Immature natural killer cell (primary cell): ENCODE measurements around the gene HSF2BP. TPM values are rescaled to one million over a fixed set of nuclear protein-coding genes. Genes with fewer than 3 reads are reported as not detected.

ENCODE experiments used
- DNase-seq, 3 donors: peaks; one replicate each; pipeline ENCODE4 v3.0.0; 2022; ENCODE audit warnings: mixed read lengths in 1 of 3
- H3K27ac Mint-ChIP-seq, 6 donors: one replicate each; pipeline ENCODE4 v1.8.0; 2020; ENCODE audit warnings: mixed read lengths in 6 of 6, mild to moderate bottlenecking in 5 of 6, inconsistent platforms in 4 of 6, moderate library complexity in 3 of 6
- H3K27me3 Mint-ChIP-seq, 3 donors: one replicate each; pipeline ENCODE4 v1.8.0; 2020 to 2021; ENCODE audit warnings: low read depth in 3 of 3, mild to moderate bottlenecking in 3 of 3, mixed read lengths in 3 of 3, moderate library complexity in 3 of 3, inconsistent platforms in 1 of 3
- H3K36me3 Mint-ChIP-seq, 3 donors: one replicate each; pipeline ENCODE4 v1.8.0; 2020; ENCODE audit warnings: mixed read lengths in 3 of 3, inconsistent platforms in 2 of 3, mild to moderate bottlenecking in 2 of 3
- H3K4me1 Mint-ChIP-seq, 2 donors: one replicate each; pipeline ENCODE4 v1.8.0; 2020; ENCODE audit warnings: inconsistent platforms in 2 of 2, mild to moderate bottlenecking in 2 of 2, mixed read lengths in 2 of 2, moderate library complexity in 1 of 2
- H3K4me3 Mint-ChIP-seq, 5 donors: one replicate each; pipeline ENCODE4 v1.8.0; 2020; ENCODE audit warnings: mild to moderate bottlenecking in 5 of 5, mixed read lengths in 5 of 5, inconsistent platforms in 3 of 5, moderate library complexity in 3 of 5
- H3K9me3 Mint-ChIP-seq, 6 donors: one replicate each; pipeline ENCODE4 v1.8.0; 2020; ENCODE audit warnings: mild to moderate bottlenecking in 6 of 6, mixed read lengths in 6 of 6, inconsistent platforms in 4 of 6, moderate library complexity in 3 of 6
- polyA plus RNA-seq, 3 donors: library from polyadenylated mRNA; unstranded; fragments of 300-500 nt; fragmentation: Illumina TruSeq; gene quantifications; one replicate each; pipeline ENCODE4 v1.2.3, GENCODE V29; 2021

The HSF2BP gene
- polyA plus RNA-seq, 3 donors from 2014 or later, result 0.27 TPM; not detected in 2

DNA sequence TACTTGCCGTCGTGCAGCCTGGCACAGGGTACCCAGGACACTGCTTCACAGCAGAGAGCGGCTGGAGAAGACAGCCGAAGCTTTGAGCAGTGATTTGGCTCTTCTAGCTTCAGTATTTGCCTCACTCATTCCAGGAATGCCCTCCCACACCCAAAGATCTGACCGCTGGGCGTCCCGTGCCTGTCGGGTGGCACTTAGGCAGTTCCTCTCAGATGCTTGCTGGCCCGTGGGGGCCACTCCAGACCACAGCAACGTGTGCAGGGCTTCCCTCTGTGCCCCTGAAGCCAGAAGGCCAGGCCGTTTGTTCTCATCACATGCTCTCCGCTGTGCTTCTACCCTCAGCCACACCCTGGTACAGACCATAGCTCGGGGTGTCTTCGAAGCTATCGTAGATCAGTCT lies 17.1 kb upstream of the HSF2BP start:
- Mint-ChIP-seq H3K27me3 (no peaks in the 10 kb centered on the region), H3K27ac (no peak overlapping the region), H3K4me1 (peaks cover 0 to 2% of the 10 kb centered on the region in 2 donors), H3K9me3 (no peaks in the 10 kb centered on the region), H3K36me3 (peaks cover 22 to 47% (median 23%) of the 10 kb centered on the region in 3 donors), H3K4me3 (no peak overlapping the region)
- no peak for DNase-seq

DNA sequence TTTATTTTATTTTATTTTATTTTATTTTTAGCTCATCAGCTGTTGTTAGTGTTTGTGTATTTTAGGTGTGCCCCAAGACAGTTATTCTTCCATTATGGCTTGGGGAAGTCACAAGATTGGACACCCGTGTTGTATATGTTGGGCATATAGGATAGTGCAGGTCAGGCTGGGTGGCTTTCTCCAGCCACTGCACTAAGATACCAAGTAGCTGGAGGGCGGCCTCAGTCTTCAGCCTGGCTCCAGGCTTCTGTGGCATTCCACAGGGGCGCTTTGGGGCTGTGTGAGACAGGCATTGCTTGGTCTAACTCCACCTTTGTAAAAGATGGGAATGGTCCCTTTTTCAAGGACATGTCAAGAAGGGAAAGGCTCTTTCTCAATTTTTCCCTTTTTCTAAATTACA lies 16.6 kb upstream of the HSF2BP start:
- no peak overlapping the region for H3K27ac Mint-ChIP-seq

DNA sequence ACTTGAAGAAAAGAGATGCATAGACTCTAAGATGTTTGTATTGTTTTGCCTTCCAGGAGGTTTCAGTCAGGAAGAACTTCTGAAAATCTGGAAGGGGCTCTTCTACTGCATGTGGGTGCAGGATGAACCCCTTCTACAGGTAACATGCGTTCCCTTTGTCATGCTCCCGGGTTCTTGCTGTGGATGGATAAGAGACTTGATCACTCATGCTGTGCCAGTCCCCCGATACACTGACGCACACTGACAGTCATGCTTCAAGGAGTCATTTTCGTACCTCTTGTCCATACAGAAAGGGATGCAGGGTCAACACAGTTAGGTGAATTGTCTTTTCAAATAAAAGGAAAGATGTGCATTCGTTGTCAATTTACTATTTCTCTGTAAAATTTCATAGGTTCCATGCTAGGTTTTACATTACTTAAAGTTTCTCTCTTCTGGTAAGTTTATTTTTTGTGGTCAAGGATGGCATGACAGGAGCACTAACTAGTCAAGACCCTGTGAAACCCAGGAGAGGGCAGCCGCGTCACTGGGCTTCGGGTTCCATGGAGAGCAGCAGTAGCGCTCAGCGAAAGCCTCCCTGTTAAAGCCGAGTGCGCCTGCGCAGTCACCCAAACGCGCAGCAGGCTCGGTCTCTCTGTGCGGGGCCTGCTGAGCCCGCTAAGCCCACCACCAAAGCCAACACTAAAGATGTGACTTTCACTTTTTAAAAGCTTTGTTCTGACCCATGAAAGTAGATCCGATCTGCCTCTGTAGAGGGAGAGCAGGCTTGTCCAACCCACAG lies 10.7 kb upstream of the HSF2BP start:
- Mint-ChIP-seq H3K9me3 (no peaks in the 10 kb centered on the region), H3K27ac (no peak overlapping the region), H3K36me3 (peaks cover 16 to 21% (median 20%) of the 10 kb centered on the region in 3 donors), H3K4me1 (peaks cover 7 to 21% of the 10 kb centered on the region in 2 donors), H3K27me3 (no peaks in the 10 kb centered on the region), H3K4me3 (no peak overlapping the region)
- DNase-seq, result no peak

More for the DNA sequence above, 16.6 kb upstream of the HSF2BP start:
- Mint-ChIP-seq H3K4me3 (no peak overlapping the region), H3K4me1 (peaks cover 0 to 2% of the 10 kb centered on the region in 2 donors), H3K9me3 (no peaks in the 10 kb centered on the region), H3K27me3 (no peaks in the 10 kb centered on the region), H3K36me3 (peaks cover 22 to 47% (median 23%) of the 10 kb centered on the region in 3 donors)
- no peak for DNase-seq

DNA sequence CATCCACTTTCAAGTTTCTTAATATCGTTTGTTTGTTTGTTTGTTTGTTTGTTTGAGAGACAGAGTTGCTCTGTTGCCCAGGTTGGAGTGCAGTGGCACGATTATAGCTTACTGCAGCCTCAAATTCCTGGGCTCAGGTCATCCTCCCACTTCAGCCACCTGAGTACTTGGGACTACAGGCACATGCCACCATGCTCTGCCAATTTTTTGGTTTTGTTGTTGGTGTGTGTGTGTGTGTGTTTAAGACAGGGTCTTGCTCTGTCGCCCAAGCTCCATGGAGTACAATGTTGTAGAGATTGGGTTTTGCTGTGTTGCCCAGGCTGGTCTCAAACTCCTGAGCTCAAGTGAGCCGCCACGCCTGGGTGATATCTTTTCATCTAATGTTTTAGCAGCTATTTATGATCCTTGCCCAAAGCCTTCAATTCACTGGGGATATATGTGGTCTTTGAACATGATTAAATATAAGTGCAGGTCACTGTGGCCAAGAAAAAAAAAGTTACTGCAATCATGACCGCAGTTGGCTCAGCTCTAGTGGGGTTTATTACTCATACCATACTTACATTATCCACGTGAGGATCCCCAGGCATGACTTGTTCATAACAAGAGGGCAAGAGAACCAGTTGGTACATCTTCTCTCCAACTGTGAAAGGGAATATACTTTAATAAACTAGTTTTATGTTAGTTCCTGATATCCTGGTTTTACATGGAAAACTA lies 8.1 kb upstream of the HSF2BP start:
- no peaks in the 10 kb centered on the region for H3K9me3 Mint-ChIP-seq
- H3K27me3 Mint-ChIP-seq, result no peaks in the 10 kb centered on the region
- no peak overlapping the region for H3K27ac Mint-ChIP-seq
- H3K4me3 Mint-ChIP-seq, result no peak overlapping the region
- peaks cover 16 to 18% (median 16%) of the 10 kb centered on the region in 3 donors for H3K36me3 Mint-ChIP-seq
- peaks cover 10 to 29% of the 10 kb centered on the region in 2 donors for H3K4me1 Mint-ChIP-seq
- no peak for DNase-seq

DNA sequence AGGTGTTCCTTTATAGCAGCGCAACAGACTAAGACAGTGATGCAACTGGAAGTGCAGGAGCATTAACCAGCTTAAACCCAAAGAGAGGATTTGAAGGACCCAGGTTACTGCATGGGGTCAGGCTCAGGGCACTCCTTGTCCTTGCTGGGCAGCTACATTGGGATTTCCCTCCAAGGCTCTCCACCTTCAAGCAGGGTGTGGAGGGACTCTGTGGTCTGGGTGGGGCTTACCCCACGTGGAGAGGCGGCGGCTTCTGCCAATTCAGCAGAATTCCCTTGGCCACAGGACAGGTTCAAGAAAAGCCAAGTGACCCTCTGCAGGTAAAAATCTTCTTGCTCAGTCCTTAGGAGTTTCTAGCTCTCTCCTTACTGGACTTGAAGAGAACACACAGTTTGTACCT lies 6.6 kb upstream of the HSF2BP start:
- peaks cover 16 to 18% (median 16%) of the 10 kb centered on the region in 3 donors for H3K36me3 Mint-ChIP-seq
- H3K4me1 Mint-ChIP-seq, result peaks cover 23 to 44% of the 10 kb centered on the region in 2 donors
- no peak for DNase-seq
- H3K9me3 Mint-ChIP-seq, result no peaks in the 10 kb centered on the region
- no peaks in the 10 kb centered on the region for H3K27me3 Mint-ChIP-seq
- H3K27ac Mint-ChIP-seq, result no peak overlapping the region
- H3K4me3 Mint-ChIP-seq, result no peak overlapping the region

DNA sequence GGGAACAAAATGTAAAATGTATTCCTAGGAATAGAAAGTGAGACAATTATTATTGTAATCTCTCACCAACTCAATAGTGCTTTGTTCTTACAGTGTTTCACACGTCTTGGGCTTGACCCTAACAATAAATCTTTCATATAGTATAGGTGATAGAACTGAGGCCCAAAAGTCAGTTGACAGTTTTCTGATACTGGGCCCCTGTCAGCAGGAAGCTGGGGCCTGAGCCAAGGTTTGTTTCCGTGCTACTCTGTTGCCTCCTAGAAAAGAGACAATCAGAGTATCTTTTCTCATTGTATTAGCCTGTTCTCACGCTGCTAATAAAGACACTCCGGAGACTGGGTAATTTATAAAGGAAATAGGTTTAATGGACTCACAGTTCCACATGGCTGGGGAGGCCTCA lies 5.1 kb upstream of the HSF2BP start:
- no peaks in the 10 kb centered on the region for H3K9me3 Mint-ChIP-seq
- no peak overlapping the region for H3K4me3 Mint-ChIP-seq
- H3K27me3 Mint-ChIP-seq, result peaks cover 0 to 7% (median 7%) of the 10 kb centered on the region in 3 donors
- DNase-seq, result no peak
- peaks cover 11 to 18% (median 16%) of the 10 kb centered on the region in 3 donors for H3K36me3 Mint-ChIP-seq
- no peak overlapping the region for H3K27ac Mint-ChIP-seq
- H3K4me1 Mint-ChIP-seq, result peaks cover 34 to 56% of the 10 kb centered on the region in 2 donors

DNA sequence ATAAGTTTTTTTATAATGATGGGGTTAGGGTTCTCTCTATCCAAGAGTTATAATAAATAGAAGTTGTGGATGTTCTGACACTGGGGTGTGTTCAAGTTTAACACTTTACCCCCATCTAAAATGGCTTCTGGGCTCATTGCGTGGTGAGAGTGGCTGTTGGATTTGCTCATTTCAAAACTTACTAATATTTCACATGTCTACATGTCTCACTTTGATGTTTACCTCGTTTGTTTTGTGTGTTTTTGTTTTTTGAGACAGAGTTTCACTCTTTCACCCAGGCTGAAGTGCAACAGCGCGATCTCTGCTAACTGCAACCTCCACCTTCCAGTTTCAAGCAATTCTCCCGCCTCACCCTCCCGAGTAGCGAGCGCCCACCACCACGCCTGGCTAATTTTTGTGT lies 3.7 kb upstream of the HSF2BP start:
- H3K27ac Mint-ChIP-seq, result no peak overlapping the region
- no peak overlapping the region for H3K4me3 Mint-ChIP-seq
- H3K27me3 Mint-ChIP-seq, result peaks cover 0 to 10% (median 9%) of the 10 kb centered on the region in 3 donors
- H3K4me1 Mint-ChIP-seq, result peaks cover 38 to 56% of the 10 kb centered on the region in 2 donors
- no peak for DNase-seq
- H3K9me3 Mint-ChIP-seq, result no peaks in the 10 kb centered on the region
- peaks cover 11 to 18% (median 16%) of the 10 kb centered on the region in 3 donors for H3K36me3 Mint-ChIP-seq

DNA sequence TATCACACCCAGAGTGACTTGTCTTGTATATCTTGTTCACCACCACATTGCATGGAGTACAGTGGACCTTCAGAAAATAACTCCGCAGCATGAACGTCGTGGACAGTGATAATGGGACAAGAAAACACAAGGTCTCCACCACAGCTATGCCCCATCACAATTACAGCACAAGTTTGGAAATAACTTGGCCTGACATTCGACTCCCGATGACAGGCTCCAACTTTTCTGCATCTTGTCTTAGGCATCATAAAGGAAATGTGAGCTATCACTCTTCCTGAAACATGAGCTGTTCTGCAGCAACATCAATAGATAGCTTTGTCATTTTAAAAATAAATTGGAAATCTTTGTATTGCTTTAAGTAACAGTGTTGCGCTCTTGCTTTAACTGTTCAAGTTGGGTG lies 3.0 kb upstream of the HSF2BP start:
- H3K36me3 Mint-ChIP-seq, result peaks cover 11 to 18% (median 16%) of the 10 kb centered on the region in 3 donors
- H3K27ac Mint-ChIP-seq, result no peak overlapping the region
- no peak for DNase-seq
- H3K4me3 Mint-ChIP-seq, result peak overlapping the region in 1 of 5 donors; percentile 2
- peaks cover 36 to 52% of the 10 kb centered on the region in 2 donors for H3K4me1 Mint-ChIP-seq
- peaks cover 0 to 10% (median 9%) of the 10 kb centered on the region in 3 donors for H3K27me3 Mint-ChIP-seq
- no peaks in the 10 kb centered on the region for H3K9me3 Mint-ChIP-seq

DNA sequence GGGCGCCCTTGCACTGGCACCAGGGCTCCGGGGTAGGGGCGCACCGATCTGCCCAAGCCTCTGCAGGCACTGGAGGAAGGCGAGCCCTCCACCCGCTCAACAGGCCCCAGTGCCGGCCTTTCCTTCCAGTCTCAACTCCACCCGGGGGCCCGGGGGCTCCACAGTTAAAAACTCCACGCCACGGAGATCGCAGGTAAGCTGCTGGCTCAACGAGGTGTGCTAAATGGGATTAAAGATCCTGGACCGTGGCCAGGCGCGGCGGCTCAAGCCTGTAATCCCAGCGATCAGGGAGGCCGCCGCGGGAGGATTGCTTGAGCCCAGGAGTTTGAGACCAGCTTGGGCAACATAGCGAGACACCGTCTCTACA lies 536 bp downstream of the HSF2BP start:
- no peak for DNase-seq
- no peaks in the 10 kb centered on the region for H3K9me3 Mint-ChIP-seq
- H3K4me3 Mint-ChIP-seq, result peak overlapping the region; percentile 74 to 81 (median 78)
- peaks cover 2 to 16% (median 9%) of the 10 kb centered on the region in 3 donors for H3K27me3 Mint-ChIP-seq
- peaks cover 0 to under 1% (median 0%) of the 10 kb centered on the region in 3 donors for H3K36me3 Mint-ChIP-seq
- H3K27ac Mint-ChIP-seq, result peak overlapping the region; percentile 85 to 91 (median 87)
- peaks cover 29 to 32% of the 10 kb centered on the region in 2 donors for H3K4me1 Mint-ChIP-seq

DNA sequence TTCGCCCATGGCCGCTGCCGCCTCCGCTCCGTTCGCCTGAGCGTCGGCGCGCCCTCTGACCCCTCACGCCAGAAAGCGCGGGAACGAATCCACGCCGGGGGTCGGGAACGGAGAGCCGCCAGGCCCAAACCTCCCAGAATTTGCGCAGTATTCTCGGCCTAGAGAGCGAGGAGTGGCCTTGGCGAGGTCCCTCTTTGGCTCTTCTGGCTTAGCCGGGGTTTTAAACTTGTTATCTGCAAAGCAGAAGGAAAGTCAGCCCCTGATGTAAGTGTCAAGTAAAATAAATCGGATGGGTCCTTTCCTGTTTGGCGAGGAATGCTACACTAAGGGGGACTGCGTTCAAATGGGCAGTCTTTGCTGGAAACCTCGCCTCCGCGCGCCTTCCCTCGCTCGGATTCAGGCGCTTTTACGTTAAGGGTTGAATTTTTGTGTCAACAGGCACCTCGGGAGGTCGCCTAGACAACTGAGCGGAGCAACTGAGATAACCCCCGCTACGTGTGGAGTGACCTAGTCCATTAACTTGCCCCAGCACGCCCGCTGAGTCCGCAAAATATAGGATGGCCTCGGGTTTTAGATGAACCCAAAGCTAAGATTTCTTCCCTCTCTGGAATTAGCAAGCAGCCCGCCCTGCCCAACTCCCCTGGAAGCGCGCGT lies 1.1 kb downstream of the HSF2BP start:
- peaks cover 29 to 32% of the 10 kb centered on the region in 2 donors for H3K4me1 Mint-ChIP-seq
- H3K9me3 Mint-ChIP-seq, result no peaks in the 10 kb centered on the region
- H3K36me3 Mint-ChIP-seq, result no peaks in the 10 kb centered on the region
- peaks cover 2 to 19% (median 9%) of the 10 kb centered on the region in 3 donors for H3K27me3 Mint-ChIP-seq
- no peak overlapping the region for H3K27ac Mint-ChIP-seq
- DNase-seq, result no peak
- H3K4me3 Mint-ChIP-seq, result peak overlapping the region in 3 of 5 donors; percentile 35 to 64 (median 38)

DNA sequence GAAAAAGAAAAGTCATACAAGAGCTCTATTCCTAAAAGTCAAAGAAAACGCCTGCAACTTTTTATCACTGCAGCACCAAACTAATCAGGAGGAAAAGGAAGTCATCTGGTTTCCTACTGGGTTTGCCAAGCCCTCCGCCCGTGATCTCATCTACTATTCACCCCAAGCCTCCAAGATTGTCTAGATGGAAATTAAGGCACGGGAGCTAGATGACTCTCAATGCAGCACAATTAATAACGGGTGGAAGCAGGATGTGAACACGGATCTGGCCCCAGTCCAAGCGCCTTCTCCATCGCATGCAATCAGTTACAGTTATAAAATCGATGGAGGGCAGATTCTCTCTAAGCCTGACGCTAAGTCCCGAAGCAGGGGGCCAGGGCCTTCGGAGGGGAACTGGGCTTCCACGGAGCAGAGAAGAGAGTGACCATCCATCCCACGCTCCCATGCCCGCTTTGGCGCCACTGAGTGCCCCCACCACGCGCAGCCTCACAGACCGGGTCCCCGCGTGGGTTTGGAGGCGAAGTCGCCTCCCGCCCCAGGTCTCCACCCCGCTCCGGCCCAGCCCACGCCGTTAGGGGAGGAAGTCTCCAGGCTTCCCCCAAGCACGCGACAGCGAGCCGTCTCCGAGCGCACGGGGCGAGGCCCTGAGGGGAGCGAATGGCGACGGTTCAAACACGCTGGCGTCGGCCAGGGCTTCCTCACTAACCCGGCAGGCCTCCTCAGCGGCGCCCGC lies 1.8 kb downstream of the HSF2BP start:
- H3K9me3 Mint-ChIP-seq, result no peaks in the 10 kb centered on the region
- no peaks in the 10 kb centered on the region for H3K36me3 Mint-ChIP-seq
- peak overlapping the region in 3 of 6 donors; percentile 12 to 38 (median 19) for H3K27ac Mint-ChIP-seq
- H3K27me3 Mint-ChIP-seq, result peaks cover 2 to 19% (median 9%) of the 10 kb centered on the region in 3 donors
- H3K4me3 Mint-ChIP-seq, result peak overlapping the region in 4 of 5 donors; percentile 0 to 55 (median 41)
- H3K4me1 Mint-ChIP-seq, result peaks cover 29% of the 10 kb centered on the region in 2 donors
- DNase-seq, result no peak

DNA sequence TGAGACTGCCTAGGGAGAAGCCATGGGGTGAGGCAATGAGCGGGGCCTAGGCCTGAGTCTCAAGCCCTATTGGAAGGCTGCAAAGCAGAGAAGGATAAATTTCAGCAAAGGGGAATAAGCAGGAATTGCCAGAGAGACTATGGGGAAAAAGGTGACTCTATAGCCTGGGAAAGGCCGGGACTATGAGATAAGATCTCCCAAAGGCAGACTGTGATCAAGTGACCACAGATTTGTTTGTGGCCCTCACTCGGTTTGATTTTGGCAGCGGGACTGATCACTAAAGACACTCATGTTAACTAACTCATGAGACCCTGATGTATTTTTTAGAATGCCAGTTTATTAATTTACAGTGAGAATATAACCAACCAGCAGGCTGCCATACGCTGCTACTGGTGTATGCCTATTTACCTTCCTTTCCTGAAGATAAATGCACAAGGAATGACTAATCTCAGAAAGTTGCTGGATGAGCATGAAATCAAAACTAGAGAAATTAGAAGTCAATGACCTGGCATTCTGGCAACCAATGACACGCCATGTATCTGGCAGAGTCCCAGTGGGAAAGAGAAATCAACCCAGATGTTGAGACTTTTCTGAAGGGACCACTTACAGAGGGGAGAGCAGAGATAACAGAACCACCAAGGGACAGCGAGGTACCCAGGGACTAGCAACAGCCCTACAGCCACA lies 4.3 kb downstream of the HSF2BP start:
- peaks cover 3 to 15% (median 3%) of the 10 kb centered on the region in 3 donors for H3K27me3 Mint-ChIP-seq
- H3K36me3 Mint-ChIP-seq, result no peaks in the 10 kb centered on the region
- no peak overlapping the region for H3K27ac Mint-ChIP-seq
- H3K4me3 Mint-ChIP-seq, result peak overlapping the region in 1 of 5 donors; percentile 3
- no peak for DNase-seq
- H3K4me1 Mint-ChIP-seq, result peaks cover 3 to 7% of the 10 kb centered on the region in 2 donors
- no peaks in the 10 kb centered on the region for H3K9me3 Mint-ChIP-seq

DNA sequence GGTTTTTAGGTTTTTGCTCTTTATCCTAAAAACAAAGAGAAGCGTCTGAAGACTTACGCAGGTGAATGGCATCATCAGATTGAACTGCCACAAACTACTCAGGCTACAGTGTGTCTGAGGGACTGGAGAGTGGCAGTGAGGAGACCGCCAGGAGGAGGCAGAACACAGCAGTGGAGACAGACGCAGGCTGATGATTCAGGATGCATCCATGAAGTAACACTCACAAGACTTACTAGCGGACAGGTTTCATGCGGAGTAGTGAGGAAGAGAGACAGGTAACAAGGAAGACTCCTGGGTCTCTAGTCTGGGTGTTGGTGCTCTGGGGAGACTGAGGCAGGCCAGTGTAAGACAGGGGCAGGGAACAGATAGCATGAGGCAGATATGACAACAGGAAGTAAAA lies 5.7 kb downstream of the HSF2BP start:
- H3K9me3 Mint-ChIP-seq, result no peaks in the 10 kb centered on the region
- H3K27me3 Mint-ChIP-seq, result peaks cover 0 to 10% (median 6%) of the 10 kb centered on the region in 3 donors

More for the DNA sequence above, 5.7 kb downstream of the HSF2BP start:
- Mint-ChIP-seq H3K4me1 (no peaks in the 10 kb centered on the region), H3K27ac (peak overlapping the region in 1 of 6 donors; percentile 5), H3K36me3 (no peaks in the 10 kb centered on the region), H3K4me3 (no peak overlapping the region)
- DNase-seq, result no peak
